Uterus (tissue), 2 donors: ENCODE measurements around the gene NME4.

ENCODE experiments used
- POLR2A ChIP-seq, 2 donors: fragments of 450-650 bp; IDR thresholded peaks; one replicate each; pipeline ENCODE4 v1.6.1; 2016; ENCODE audit warnings: antibody characterized with exemption in 2 of 2, mild to moderate bottlenecking in 1 of 2, moderate library complexity in 1 of 2
- TF ChIP-seq, protein P1 (sequence below), 4 experiments: fragments of 200-600 bp in 2 of 4; fragments of 450-650 bp in 2 of 4; sonication (generic) in 2 of 4; IDR thresholded peaks; one replicate each; pipeline ENCODE4 v1.5.1; 2016 to 2019; ENCODE audit warnings: antibody characterized with exemption in 4 of 4, mild to moderate bottlenecking in 2 of 4, moderate library complexity in 1 of 4

DNA sequence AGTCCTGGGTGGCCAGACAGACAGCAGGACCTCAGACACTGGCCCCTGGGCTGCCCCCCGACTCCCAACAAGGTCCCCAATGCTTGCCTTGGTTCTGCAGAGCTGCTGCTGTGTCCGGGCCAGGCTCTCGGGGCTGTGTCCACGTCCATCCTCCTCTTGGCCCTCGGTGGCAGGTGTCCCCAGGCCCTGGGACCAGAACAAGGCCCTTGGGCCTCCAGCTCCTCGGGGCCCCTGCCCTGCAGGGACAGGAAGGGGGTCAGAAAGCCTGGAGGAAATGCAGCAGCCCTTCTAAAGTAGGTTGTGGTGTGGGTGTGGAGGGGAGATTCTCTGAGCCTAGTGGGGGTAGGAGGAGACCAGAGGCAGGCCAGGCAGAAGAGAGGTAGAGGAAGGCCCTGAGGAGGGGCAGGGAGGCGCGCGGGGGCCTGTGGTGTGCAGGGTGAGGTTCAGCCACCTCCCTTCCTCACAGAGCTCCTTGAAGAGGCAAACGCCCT, 42.0 kb upstream of the NME4 start:
- no peak for TF ChIP-seq POLR2A (IDR thresholded peaks at IDR 0.05)
- TF ChIP-seq, protein P1, sequence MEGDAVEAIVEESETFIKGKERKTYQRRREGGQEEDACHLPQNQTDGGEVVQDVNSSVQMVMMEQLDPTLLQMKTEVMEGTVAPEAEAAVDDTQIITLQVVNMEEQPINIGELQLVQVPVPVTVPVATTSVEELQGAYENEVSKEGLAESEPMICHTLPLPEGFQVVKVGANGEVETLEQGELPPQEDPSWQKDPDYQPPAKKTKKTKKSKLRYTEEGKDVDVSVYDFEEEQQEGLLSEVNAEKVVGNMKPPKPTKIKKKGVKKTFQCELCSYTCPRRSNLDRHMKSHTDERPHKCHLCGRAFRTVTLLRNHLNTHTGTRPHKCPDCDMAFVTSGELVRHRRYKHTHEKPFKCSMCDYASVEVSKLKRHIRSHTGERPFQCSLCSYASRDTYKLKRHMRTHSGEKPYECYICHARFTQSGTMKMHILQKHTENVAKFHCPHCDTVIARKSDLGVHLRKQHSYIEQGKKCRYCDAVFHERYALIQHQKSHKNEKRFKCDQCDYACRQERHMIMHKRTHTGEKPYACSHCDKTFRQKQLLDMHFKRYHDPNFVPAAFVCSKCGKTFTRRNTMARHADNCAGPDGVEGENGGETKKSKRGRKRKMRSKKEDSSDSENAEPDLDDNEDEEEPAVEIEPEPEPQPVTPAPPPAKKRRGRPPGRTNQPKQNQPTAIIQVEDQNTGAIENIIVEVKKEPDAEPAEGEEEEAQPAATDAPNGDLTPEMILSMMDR (IDR thresholded peaks at IDR 0.05): no peak
